T-cell (primary cell): ENCODE data around the gene MT1G. TPM values are rescaled to one million over a fixed set of nuclear protein-coding genes. Genes with fewer than 3 reads are reported as not detected.
A peak's percentile ranks its signal among the peaks of the same experiment; 100 is the strongest.

Source experiments
- ATAC-seq, 4 experiments: fragments of 200-7000 bp in 3 of 4; fragments of 150-1000 bp in 1 of 4; cut with Tn5 transposase; replicated peaks in 1 of 4; 1 replicate in 3 of 4; 2 replicates in 1 of 4; pipeline ENCODE4 v1.10.0; 2021; ENCODE audit warnings: moderate library complexity in 3 of 4, mild to moderate bottlenecking in 2 of 4, moderate number of reproducible peaks in 1 of 4
- CTCF ChIA-PET, 2 donors: fragments of 300-600 bp; sonication (Branson Sonifier 250); formaldehyde crosslinking; loops; one replicate each; lab custom pipeline; 2022; ENCODE audit warnings: antibody characterized with exemption in 2 of 2; lab: Charles Lee
- POLR2A ChIA-PET, 2 donors: fragments of 300-600 bp; sonication (Branson Sonifier 250); formaldehyde crosslinking; loops; one replicate each; lab custom pipeline; 2022; ENCODE audit warnings: antibody characterized with exemption in 2 of 2; lab: Charles Lee
- DNase-seq, 35 experiments: peaks; one replicate each; pipeline versions ENCODE4 v3.0.0 to v3.0.0-alpha.2; 2013 to 2023
- H3K27ac ChIP-seq: one replicate; pipeline ENCODE4 v1.5.1; 2013; ENCODE audit warnings: low read length
- H3K27me3 ChIP-seq, 2 experiments: replicated peaks in 1 of 2; 1 replicate in 1 of 2; 2 replicates in 1 of 2; pipeline versions ENCODE4 v1.6.1 to v1.7.0; 2013; ENCODE audit warnings: low read length in 1 of 2, mixed read lengths in 1 of 2; ENCODE audit not compliant: control insufficient read depth in 2 of 2, insufficient read depth in 2 of 2; ENCODE audit errors: extremely low read depth in 1 of 2
- H3K36me3 ChIP-seq, 2 donors: 1 replicate in 1 of 2; 2 replicates in 1 of 2; pipeline versions ENCODE4 v1.6.1 to v1.7.0; 2013; ENCODE audit warnings: low read length in 1 of 2; ENCODE audit not compliant: control insufficient read depth in 2 of 2, insufficient read depth in 1 of 2; ENCODE audit errors: extremely low read depth in 1 of 2
- H3K4me1 ChIP-seq, 2 experiments: 1 replicate in 1 of 2; 2 replicates in 1 of 2; pipeline versions ENCODE4 v1.6.1 to v1.7.0; 2013; ENCODE audit warnings: low read length in 2 of 2, mixed read lengths in 1 of 2; ENCODE audit not compliant: insufficient read depth in 2 of 2, control insufficient read depth in 1 of 2; ENCODE audit errors: extremely low read depth in 1 of 2
- H3K4me3 ChIP-seq, 2 donors: 1 replicate in 1 of 2; 2 replicates in 1 of 2; pipeline versions ENCODE4 v1.5.1 to v1.7.0; 2013; ENCODE audit warnings: mild to moderate bottlenecking in 2 of 2, low read length in 1 of 2, moderate library complexity in 1 of 2; ENCODE audit not compliant: control insufficient read depth in 1 of 2; ENCODE audit errors: extremely low read depth in 1 of 2
- H3K9me3 ChIP-seq: 2 replicates; pipeline ENCODE4 v1.7.0; 2013
- H3K27ac Mint-ChIP-seq, 2 donors: one replicate each; pipeline ENCODE4 v1.8.0; 2020 to 2021; ENCODE audit warnings: mild to moderate bottlenecking in 2 of 2, mixed read lengths in 2 of 2
- H3K27me3 Mint-ChIP-seq, 2 donors: one replicate each; pipeline ENCODE4 v1.8.0; 2021 to 2022; ENCODE audit warnings: mixed read lengths in 2 of 2
- H3K36me3 Mint-ChIP-seq: one replicate; pipeline ENCODE4 v1.8.0; 2021; ENCODE audit warnings: mixed read lengths
- H3K4me1 Mint-ChIP-seq, 3 donors: one replicate each; pipeline ENCODE4 v1.8.0; 2020 to 2022; ENCODE audit warnings: mixed read lengths in 3 of 3, mild to moderate bottlenecking in 1 of 3
- H3K4me3 Mint-ChIP-seq, 3 donors: one replicate each; pipeline ENCODE4 v1.8.0; 2020 to 2022; ENCODE audit warnings: mild to moderate bottlenecking in 3 of 3, mixed read lengths in 3 of 3, moderate library complexity in 3 of 3
- H3K9me3 Mint-ChIP-seq, 3 donors: one replicate each; pipeline ENCODE4 v1.8.0; 2020 to 2022; ENCODE audit warnings: mixed read lengths in 3 of 3
- WGBS: methylation state at CpG from one replicate; pipeline ENCODE4 v1.1.5; 2013; ENCODE audit warnings: missing lambda C conversion rate; ENCODE audit not compliant: insufficient coverage; 5-methylcytosine and 5-hydroxymethylcytosine counted together
- total RNA-seq, 35 experiments: library from RNA in 6 of 35; stranded (reverse) in 6 of 35; fragments of 120-200 nt in 1 of 35; gene quantifications; one replicate each; pipeline versions ENCODE4 v1.2.1 to v1.2.4 and lab custom pipeline; 2013 to 2026

Gene MT1G
- total RNA-seq, 5 donors from 2014 or later (not counting 1 experiment from before 2014, with no cell fraction given), result 2.0 to 4.1 (median 4.0) TPM; not detected in 2

- Histone ChIP-seq H3K36me3 (no peaks in the 10 kb centered on the region), H3K27ac (no peak overlapping the region), H3K9me3 (no peaks in the 10 kb centered on the region), H3K27me3 (peaks cover 34 to 37% of the 10 kb centered on the region in 2 experiments), H3K4me1 (peaks cover 2 to 18% of the 10 kb centered on the region in 2 experiments), H3K4me3 (peak overlapping the region; percentile 42 to 60)
- Mint-ChIP-seq H3K4me3 (peak overlapping the region; percentile 69 to 71 (median 70)), H3K36me3 (no peaks in the 10 kb centered on the region), H3K27me3 (peaks cover 30 to 36% of the 10 kb centered on the region in 2 donors), H3K9me3 (no peaks in the 10 kb centered on the region), H3K4me1 (peaks cover 21 to 24% (median 24%) of the 10 kb centered on the region in 3 donors), H3K27ac (peak overlapping the region in 1 of 2 donors; percentile 49)
- ChIA-PET CTCF (interaction anchor here (0.6 to 1.8 kb wide), 9 partner anchors 11 to 386 kb away, joined by 3 to 11 read pairs (median 4); partner anchors contain the start of gene MT2A (in 1 of the 2)), POLR2A (interaction anchor here in 1 of 2 donors (0.7 to 1.0 kb wide), 2 partner anchors 34 to 114 kb away, joined by 4 to 5 read pairs; no protein-coding TSS in a partner anchor)
- ATAC-seq (no peak), DNase-seq (no peak)
- 75% methylated on average over 4 of the region's 5 CpGs for WGBS
Observed at GRCh38 chr16:56643833-56644232, 24.0 kb downstream of the MT1G start.

- POLR2A ChIA-PET, result interaction anchor here (0.5 to 1.0 kb wide), 4 partner anchors 32 to 318 kb away, joined by 3 to 5 read pairs (median 4); no protein-coding TSS in a partner anchor
- CTCF ChIA-PET, result interaction anchor here (0.6 to 1.8 kb wide), 9 partner anchors 12 to 387 kb away, joined by 3 to 11 read pairs (median 4); partner anchors contain the start of gene MT2A (in 1 of the 2)
- H3K27ac ChIP-seq, result no peak overlapping the region
- peak; percentile 99 to 100 (median 100) for ATAC-seq
- H3K4me3 Mint-ChIP-seq, result peak overlapping the region; percentile 69 to 71 (median 70)
- peaks cover 34 to 37% of the 10 kb centered on the region in 2 experiments for H3K27me3 ChIP-seq
- peak overlapping the region in 1 of 2 donors; percentile 49 for H3K27ac Mint-ChIP-seq
- peak overlapping the region; percentile 42 to 60 for H3K4me3 ChIP-seq
- H3K36me3 ChIP-seq, result no peaks in the 10 kb centered on the region
- peaks cover 2 to 22% of the 10 kb centered on the region in 2 experiments for H3K4me1 ChIP-seq
- WGBS, result 7% methylated on average over 42 of the region's 42 CpGs
- H3K4me1 Mint-ChIP-seq, result peaks cover 21 to 27% (median 24%) of the 10 kb centered on the region in 3 donors
- no peaks in the 10 kb centered on the region for H3K9me3 Mint-ChIP-seq
- no peaks in the 10 kb centered on the region for H3K9me3 ChIP-seq
- H3K36me3 Mint-ChIP-seq, result no peaks in the 10 kb centered on the region
- peaks cover 31 to 35% of the 10 kb centered on the region in 2 donors for H3K27me3 Mint-ChIP-seq
- DNase-seq, result peak; percentile 35 to 87 (median 57)
Observed at GRCh38 chr16:56643080-56643778, 24.6 kb downstream of the MT1G start.

GRCh38 chr16:56641166-56641565, 26.7 kb downstream of the MT1G start:
- no peak overlapping the region for H3K27ac Mint-ChIP-seq
- POLR2A ChIA-PET, result no interaction called here
- Histone ChIP-seq H3K4me3 (no peak overlapping the region), H3K4me1 (peaks cover 2 to 31% of the 10 kb centered on the region in 2 experiments), H3K27ac (no peak overlapping the region), H3K27me3 (peaks cover 21 to 41% of the 10 kb centered on the region in 2 experiments), H3K9me3 (no peaks in the 10 kb centered on the region), H3K36me3 (no peaks in the 10 kb centered on the region)
- H3K27me3 Mint-ChIP-seq, result peaks cover 44 to 50% of the 10 kb centered on the region in 2 donors
- no peak overlapping the region for H3K4me3 Mint-ChIP-seq
- DNase-seq (no peak), ATAC-seq (no peak)
- WGBS, result 100% methylated on average over 2 of the region's 2 CpGs
- H3K4me1 Mint-ChIP-seq, result peaks cover 28 to 38% (median 34%) of the 10 kb centered on the region in 3 donors
- H3K9me3 Mint-ChIP-seq, result no peaks in the 10 kb centered on the region
- H3K36me3 Mint-ChIP-seq, result no peaks in the 10 kb centered on the region
- CTCF ChIA-PET, result interaction anchor here (1.1 to 1.3 kb wide), 2 partner anchors 61 to 65 kb away, joined by 3 to 4 read pairs; no protein-coding TSS in a partner anchor

GRCh38 chr16:56640076-56640475, 27.8 kb downstream of the MT1G start:
- Histone ChIP-seq H3K4me1 (peaks cover 2 to 39% of the 10 kb centered on the region in 2 experiments), H3K27ac (no peak overlapping the region), H3K4me3 (no peak overlapping the region), H3K9me3 (no peaks in the 10 kb centered on the region), H3K36me3 (no peaks in the 10 kb centered on the region), H3K27me3 (peaks cover 12 to 48% of the 10 kb centered on the region in 2 experiments)
- ChIA-PET POLR2A (no interaction called here), CTCF (interaction anchor here in 1 of 2 donors (1.1 kb wide), 1 partner anchor 64 kb away, joined by 3 read pairs; no protein-coding TSS in a partner anchor)
- Mint-ChIP-seq H3K27me3 (peaks cover 47 to 59% of the 10 kb centered on the region in 2 donors), H3K4me1 (peaks cover 35 to 46% (median 35%) of the 10 kb centered on the region in 3 donors), H3K27ac (no peak overlapping the region), H3K9me3 (no peaks in the 10 kb centered on the region), H3K4me3 (no peak overlapping the region), H3K36me3 (no peaks in the 10 kb centered on the region)
- no peak for DNase-seq
- WGBS, result no CpG with 5 or more reads among the region's 1 CpG
- ATAC-seq, result no peak

GRCh38 chr16:56639045-56639444, 28.8 kb downstream of the MT1G start:
- peaks cover 55 to 69% of the 10 kb centered on the region in 2 donors for H3K27me3 Mint-ChIP-seq
- peaks cover 11 to 58% of the 10 kb centered on the region in 2 experiments for H3K27me3 ChIP-seq
- H3K27ac ChIP-seq, result no peak overlapping the region
- ChIA-PET CTCF (interaction anchor here in 1 of 2 donors (0.6 kb wide), 1 partner anchor 21 kb away, joined by 3 read pairs; no protein-coding TSS in a partner anchor), POLR2A (no interaction called here)
- no peaks in the 10 kb centered on the region for H3K36me3 Mint-ChIP-seq
- no CpG with 5 or more reads among the region's 1 CpG for WGBS
- ATAC-seq (no peak), DNase-seq (no peak)
- no peaks in the 10 kb centered on the region for H3K36me3 ChIP-seq
- H3K4me3 Mint-ChIP-seq, result peak overlapping the region in 1 of 3 donors; percentile 55
- H3K4me3 ChIP-seq, result no peak overlapping the region
- H3K27ac Mint-ChIP-seq, result no peak overlapping the region
- H3K9me3 ChIP-seq, result no peaks in the 10 kb centered on the region
- H3K4me1 Mint-ChIP-seq, result peaks cover 36 to 47% (median 39%) of the 10 kb centered on the region in 3 donors
- H3K4me1 ChIP-seq, result peaks cover 2 to 40% of the 10 kb centered on the region in 2 experiments
- H3K9me3 Mint-ChIP-seq, result no peaks in the 10 kb centered on the region
